Measurements from ENCODE around the gene ZNF337.

The ZNF337 gene

DNA sequence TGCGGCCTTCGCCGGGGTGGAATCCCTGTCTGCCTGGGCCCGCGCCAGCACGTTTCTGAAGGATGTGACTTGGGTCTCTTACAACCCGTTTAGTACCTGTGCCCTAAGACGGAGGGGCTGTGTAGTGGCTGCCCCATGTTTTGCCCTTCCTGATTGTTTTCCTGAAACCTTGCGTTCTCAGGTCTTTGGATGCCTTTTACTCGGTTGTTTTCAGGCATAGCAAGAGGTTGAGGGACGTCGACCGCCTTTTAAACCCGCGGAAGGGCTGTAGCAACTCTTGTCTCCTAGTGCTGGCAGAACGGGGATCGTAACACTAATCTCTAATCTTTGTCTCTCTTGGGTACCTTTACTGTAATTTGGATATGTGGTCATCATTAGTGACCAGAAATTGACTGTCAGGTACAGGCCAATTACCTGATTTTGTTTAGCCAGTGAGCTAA, 72.1 kb downstream of the ZNF337 start:
- no peak for DNase-seq

Data from CD4-positive, alpha-beta T cell treated with Interleukin-1 beta for 1 hour (primary cell).